Endometrial microvascular endothelial cells (primary cell): ENCODE data around the gene CCDC197. TPM values are rescaled to one million over a fixed set of nuclear protein-coding genes. Genes with fewer than 3 reads are reported as not detected.

ENCODE experiments used
- in situ Hi-C: cut with HindIII; loops from 2 replicates; pipeline ENCODE4 v1.10.0; 2017; ENCODE audit warnings: low sequenced_read_pairs, low pct_unique_long_range_greater_than_20kb; ENCODE audit errors: inconsistent ontology term
- total RNA-seq: library from RNA; depleted of rRNA; stranded (reverse); fragments of >200 nt; gene quantifications from one replicate; pipeline ENCODE4 v1.2.3, GENCODE V29; 2015; ENCODE audit errors: inconsistent ontology term

Gene CCDC197
- total RNA-seq, 1 donor from 2014 or later: not detected

- in situ Hi-C loops: no loop called here
Observed at GRCh38 chr14:94031883-94032279, 34.8 kb downstream of the CCDC197 start.

GRCh38 chr14:94034886-94035285 lies 37.8 kb downstream of the CCDC197 start:
- in situ Hi-C loops: no loop called here

GRCh38 chr14:94036313-94037167 lies 39.4 kb downstream of the CCDC197 start:
- in situ Hi-C loops: no loop called here

GRCh38 chr14:94037954-94038353 lies 40.9 kb downstream of the CCDC197 start:
- in situ Hi-C loops: no loop called here

- in situ Hi-C loops: no loop called here
Observed at GRCh38 chr14:94038510-94038909, 41.4 kb downstream of the CCDC197 start.

GRCh38 chr14:94038921-94039629 lies 42.0 kb downstream of the CCDC197 start:
- in situ Hi-C loops: no loop called here

GRCh38 chr14:94040247-94040646 lies 43.1 kb downstream of the CCDC197 start:
- in situ Hi-C loops: no loop called here

- in situ Hi-C loops: no loop called here
Observed at GRCh38 chr14:94040796-94041195, 43.7 kb downstream of the CCDC197 start.

GRCh38 chr14:94041551-94042346 lies 44.6 kb downstream of the CCDC197 start:
- in situ Hi-C loops: no loop called here

- in situ Hi-C loops: no loop called here
Observed at GRCh38 chr14:94042433-94043091, 45.5 kb downstream of the CCDC197 start.

- in situ Hi-C loops: no loop called here
Observed at GRCh38 chr14:94043111-94043755, 46.1 kb downstream of the CCDC197 start.

GRCh38 chr14:94043756-94044475 lies 46.8 kb downstream of the CCDC197 start:
- in situ Hi-C loops: no loop called here

- in situ Hi-C loops: no loop called here
Observed at GRCh38 chr14:94044476-94045091, 47.5 kb downstream of the CCDC197 start.

GRCh38 chr14:94045101-94045500 lies 48.0 kb downstream of the CCDC197 start:
- in situ Hi-C loops: no loop called here

GRCh38 chr14:94045563-94046345 lies 48.7 kb downstream of the CCDC197 start:
- in situ Hi-C loops: no loop called here

- in situ Hi-C loops: no loop called here
Observed at GRCh38 chr14:94046696-94047250, 49.7 kb downstream of the CCDC197 start.
